Measurements from ENCODE around the gene SLC22A4. TPM values are rescaled to one million over a fixed set of nuclear protein-coding genes. Genes with fewer than 3 reads are reported as not detected.

SLC22A4 gene
- total RNA-seq, 1 donor from 2014 or later: 0.48 TPM

DNA sequence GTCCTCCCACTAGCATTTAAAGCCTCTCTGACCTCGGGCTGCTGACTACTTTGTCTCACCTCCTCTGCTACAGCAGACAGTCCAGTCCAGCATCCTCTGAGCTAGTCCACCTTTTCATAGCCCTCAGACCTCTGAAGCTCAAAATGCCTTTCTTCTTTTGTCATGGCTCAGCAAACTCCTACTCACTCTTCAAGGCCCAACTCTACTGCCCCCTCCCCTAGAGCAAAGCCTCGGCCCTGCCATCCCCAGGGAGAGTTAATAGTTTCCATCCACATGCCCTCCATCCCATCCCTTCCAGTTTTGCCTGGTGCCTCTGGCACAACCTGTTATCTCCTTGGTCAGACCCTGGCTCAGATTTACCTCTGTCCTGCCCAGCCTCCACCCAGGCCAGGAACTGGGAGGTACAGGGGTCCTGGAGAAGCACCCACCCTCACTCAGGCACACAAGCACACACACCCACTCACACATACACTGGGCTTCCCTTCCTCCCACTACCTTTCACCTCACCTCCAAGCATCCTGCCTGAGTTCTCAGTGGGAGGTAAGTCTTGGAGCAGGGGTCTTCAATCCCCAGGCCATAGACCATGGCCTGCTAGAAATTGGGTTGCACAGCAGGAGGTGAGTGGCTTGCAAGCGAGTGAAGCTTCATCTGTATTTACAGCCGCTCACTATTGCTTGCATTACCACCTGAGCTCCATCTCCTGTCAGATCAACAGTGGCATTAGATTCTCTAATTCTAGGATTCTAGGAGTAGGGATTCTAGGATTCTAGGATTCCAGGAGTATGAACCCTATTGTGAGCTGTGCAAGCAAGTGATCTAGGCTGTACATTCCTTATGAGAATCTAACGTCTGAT, 18.6 kb upstream of the SLC22A4 start:
- Mint-ChIP-seq H3K27ac (no peak overlapping the region), H3K4me1 (ENCODE audit: low read depth) (peaks cover 4% of the 10 kb centered on the region), H3K4me3 (ENCODE audit: low read depth) (no peak overlapping the region), H3K36me3 (ENCODE audit: insufficient read depth) (peaks cover 1% of the 10 kb centered on the region), H3K9me3 (ENCODE audit: low read depth) (no peaks in the 10 kb centered on the region), H3K27me3 (peaks cover 3% of the 10 kb centered on the region)
- no peak for TF ChIP-seq CTCF (IDR thresholded peaks at IDR 0.05; ENCODE audit: unreplicated experiment)
- no peak for DNase-seq (ENCODE audit: low spot score, unreplicated experiment)

GRCh38 chr5:132277256-132277655, 16.9 kb upstream of the SLC22A4 start:
- Mint-ChIP-seq H3K4me1 (ENCODE audit: low read depth) (peaks cover 4% of the 10 kb centered on the region), H3K36me3 (ENCODE audit: insufficient read depth) (peaks cover 1% of the 10 kb centered on the region), H3K4me3 (ENCODE audit: low read depth) (no peak overlapping the region), H3K27ac (no peak overlapping the region), H3K27me3 (peaks cover 7% of the 10 kb centered on the region), H3K9me3 (ENCODE audit: low read depth) (no peaks in the 10 kb centered on the region)
- TF ChIP-seq CTCF (IDR thresholded peaks at IDR 0.05; ENCODE audit: unreplicated experiment): no peak
- DNase-seq (ENCODE audit: low spot score, unreplicated experiment): no peak

DNA sequence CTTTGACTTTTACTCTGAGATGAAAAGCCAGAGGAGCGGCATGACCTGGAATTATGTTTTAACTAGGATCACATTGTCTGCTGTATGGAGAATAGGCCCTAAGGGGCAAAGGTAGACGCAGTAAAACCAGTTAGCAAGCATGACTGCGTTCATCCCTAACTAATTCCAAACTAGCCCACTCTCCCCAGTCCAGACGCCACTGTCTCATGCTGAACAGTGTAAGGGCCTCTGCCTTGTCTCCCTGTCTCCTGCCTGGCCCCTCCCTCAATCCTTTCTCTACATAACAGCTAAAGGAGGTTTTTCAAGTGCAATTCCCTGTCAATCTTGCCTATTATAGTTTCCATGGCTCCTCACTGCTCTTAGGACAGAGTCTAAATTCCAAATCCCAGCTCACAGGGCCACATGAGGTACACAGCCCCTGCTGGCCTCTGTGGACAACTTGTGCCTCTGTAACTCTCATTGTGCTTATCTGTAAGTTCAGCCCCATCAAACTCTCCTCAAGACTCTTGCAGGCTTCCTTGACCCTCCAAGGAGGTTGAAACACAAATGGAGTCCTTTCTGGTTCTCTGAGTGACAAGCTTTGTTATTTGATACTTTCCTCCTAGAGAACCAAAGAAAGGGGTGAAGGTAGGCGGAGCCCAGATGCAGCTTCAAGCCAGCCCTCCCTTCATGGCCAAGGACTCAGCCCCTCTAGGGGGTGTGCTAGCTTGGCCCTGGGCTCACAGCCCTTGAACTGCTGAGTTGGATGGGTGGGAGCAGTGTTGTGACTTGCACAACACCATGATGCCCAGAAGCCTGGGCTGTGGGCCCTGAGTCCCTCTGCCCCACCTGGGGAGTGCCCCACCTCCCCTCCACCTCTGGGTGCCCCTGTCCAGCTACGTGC, 16.0 kb upstream of the SLC22A4 start:
- Mint-ChIP-seq H3K9me3 (ENCODE audit: low read depth) (no peaks in the 10 kb centered on the region), H3K27ac (no peak overlapping the region)

GRCh38 chr5:132279801-132280200, 14.4 kb upstream of the SLC22A4 start:
- no peak for DNase-seq (ENCODE audit: low spot score, unreplicated experiment)
- Mint-ChIP-seq H3K9me3 (ENCODE audit: low read depth) (no peaks in the 10 kb centered on the region), H3K27me3 (peaks cover 7% of the 10 kb centered on the region), H3K4me3 (ENCODE audit: low read depth) (no peak overlapping the region), H3K27ac (no peak overlapping the region), H3K36me3 (ENCODE audit: insufficient read depth) (peaks cover 1% of the 10 kb centered on the region), H3K4me1 (ENCODE audit: low read depth) (peaks cover 2% of the 10 kb centered on the region)
- no peak for TF ChIP-seq CTCF (IDR thresholded peaks at IDR 0.05; ENCODE audit: unreplicated experiment)

More for the DNA sequence above, 16.0 kb upstream of the SLC22A4 start:
- H3K27me3 Mint-ChIP-seq: peaks cover 7% of the 10 kb centered on the region
- DNase-seq (ENCODE audit: low spot score, unreplicated experiment): no peak
- peaks cover 1% of the 10 kb centered on the region for H3K36me3 Mint-ChIP-seq (ENCODE audit: insufficient read depth)
- peaks cover 2% of the 10 kb centered on the region for H3K4me1 Mint-ChIP-seq (ENCODE audit: low read depth)
- TF ChIP-seq CTCF (IDR thresholded peaks at IDR 0.05; ENCODE audit: unreplicated experiment): no peak
- no peak overlapping the region for H3K4me3 Mint-ChIP-seq (ENCODE audit: low read depth)

Data from progenitor cell of endocrine pancreas (in vitro differentiated cells).